Measurements from ENCODE around the gene GPR108. TPM values are rescaled to one million over a fixed set of nuclear protein-coding genes. Genes with fewer than 3 reads are reported as not detected.

GPR108 gene
- total and polyA plus RNA-seq, 2 of the 13 experiments (the other 11 are each of a cell fraction or from before 2014, with no cell fraction given): 36.4 to 63.0 TPM

- TF ChIP-seq, protein P1, sequence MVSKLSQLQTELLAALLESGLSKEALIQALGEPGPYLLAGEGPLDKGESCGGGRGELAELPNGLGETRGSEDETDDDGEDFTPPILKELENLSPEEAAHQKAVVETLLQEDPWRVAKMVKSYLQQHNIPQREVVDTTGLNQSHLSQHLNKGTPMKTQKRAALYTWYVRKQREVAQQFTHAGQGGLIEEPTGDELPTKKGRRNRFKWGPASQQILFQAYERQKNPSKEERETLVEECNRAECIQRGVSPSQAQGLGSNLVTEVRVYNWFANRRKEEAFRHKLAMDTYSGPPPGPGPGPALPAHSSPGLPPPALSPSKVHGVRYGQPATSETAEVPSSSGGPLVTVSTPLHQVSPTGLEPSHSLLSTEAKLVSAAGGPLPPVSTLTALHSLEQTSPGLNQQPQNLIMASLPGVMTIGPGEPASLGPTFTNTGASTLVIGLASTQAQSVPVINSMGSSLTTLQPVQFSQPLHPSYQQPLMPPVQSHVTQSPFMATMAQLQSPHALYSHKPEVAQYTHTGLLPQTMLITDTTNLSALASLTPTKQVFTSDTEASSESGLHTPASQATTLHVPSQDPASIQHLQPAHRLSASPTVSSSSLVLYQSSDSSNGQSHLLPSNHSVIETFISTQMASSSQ (IDR thresholded peaks at IDR 0.05; ENCODE audit: low read depth): no peak
- TF ChIP-seq, protein P1 (CRISPR knock-in tag; IDR thresholded peaks at IDR 0.05; ENCODE audit: borderline replicate concordance): no peak
- TF ChIP-seq ZFP36L2 (CRISPR knock-in tag; IDR thresholded peaks at IDR 0.05) (no peak), ZNF792 (CRISPR knock-in tag; IDR thresholded peaks at IDR 0.05) (no peak), ZNF235 (CRISPR knock-in tag; IDR thresholded peaks at IDR 0.05; ENCODE audit: borderline replicate concordance) (peak; percentile 83; the same call in 1 of the 2 replicates), ZNF670 (CRISPR knock-in tag; IDR thresholded peaks at IDR 0.05; ENCODE audit: borderline replicate concordance) (0 out of 2 replicates have a peak, but pooled peaks have one; percentile 66), ATAD3A (CRISPR knock-in tag; IDR thresholded peaks at IDR 0.05) (no peak), GPN1 (CRISPR knock-in tag; IDR thresholded peaks at IDR 0.05; ENCODE audit: borderline replicate concordance) (no peak), ZBTB25 (CRISPR knock-in tag; IDR thresholded peaks at IDR 0.05) (no peak), MED8 (CRISPR knock-in tag; IDR thresholded peaks at IDR 0.05; ENCODE audit: insufficient replicate concordance) (peak; percentile 43), HMGXB3 (CRISPR knock-in tag; IDR thresholded peaks at IDR 0.05; ENCODE audit: borderline replicate concordance) (peak; percentile 79; the same call in 1 of the 2 replicates)
- TF ChIP-seq, protein P2, sequence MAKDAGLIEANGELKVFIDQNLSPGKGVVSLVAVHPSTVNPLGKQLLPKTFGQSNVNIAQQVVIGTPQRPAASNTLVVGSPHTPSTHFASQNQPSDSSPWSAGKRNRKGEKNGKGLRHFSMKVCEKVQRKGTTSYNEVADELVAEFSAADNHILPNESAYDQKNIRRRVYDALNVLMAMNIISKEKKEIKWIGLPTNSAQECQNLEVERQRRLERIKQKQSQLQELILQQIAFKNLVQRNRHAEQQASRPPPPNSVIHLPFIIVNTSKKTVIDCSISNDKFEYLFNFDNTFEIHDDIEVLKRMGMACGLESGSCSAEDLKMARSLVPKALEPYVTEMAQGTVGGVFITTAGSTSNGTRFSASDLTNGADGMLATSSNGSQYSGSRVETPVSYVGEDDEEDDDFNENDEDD (CRISPR knock-in tag; IDR thresholded peaks at IDR 0.05; ENCODE audit: borderline replicate concordance): peak; percentile 39; the same call in 1 of the 2 replicates
- TF ChIP-seq, protein P3, sequence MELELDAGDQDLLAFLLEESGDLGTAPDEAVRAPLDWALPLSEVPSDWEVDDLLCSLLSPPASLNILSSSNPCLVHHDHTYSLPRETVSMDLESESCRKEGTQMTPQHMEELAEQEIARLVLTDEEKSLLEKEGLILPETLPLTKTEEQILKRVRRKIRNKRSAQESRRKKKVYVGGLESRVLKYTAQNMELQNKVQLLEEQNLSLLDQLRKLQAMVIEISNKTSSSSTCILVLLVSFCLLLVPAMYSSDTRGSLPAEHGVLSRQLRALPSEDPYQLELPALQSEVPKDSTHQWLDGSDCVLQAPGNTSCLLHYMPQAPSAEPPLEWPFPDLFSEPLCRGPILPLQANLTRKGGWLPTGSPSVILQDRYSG (CRISPR knock-in tag; IDR thresholded peaks at IDR 0.05): no peak
- TF ChIP-seq, protein P4, sequence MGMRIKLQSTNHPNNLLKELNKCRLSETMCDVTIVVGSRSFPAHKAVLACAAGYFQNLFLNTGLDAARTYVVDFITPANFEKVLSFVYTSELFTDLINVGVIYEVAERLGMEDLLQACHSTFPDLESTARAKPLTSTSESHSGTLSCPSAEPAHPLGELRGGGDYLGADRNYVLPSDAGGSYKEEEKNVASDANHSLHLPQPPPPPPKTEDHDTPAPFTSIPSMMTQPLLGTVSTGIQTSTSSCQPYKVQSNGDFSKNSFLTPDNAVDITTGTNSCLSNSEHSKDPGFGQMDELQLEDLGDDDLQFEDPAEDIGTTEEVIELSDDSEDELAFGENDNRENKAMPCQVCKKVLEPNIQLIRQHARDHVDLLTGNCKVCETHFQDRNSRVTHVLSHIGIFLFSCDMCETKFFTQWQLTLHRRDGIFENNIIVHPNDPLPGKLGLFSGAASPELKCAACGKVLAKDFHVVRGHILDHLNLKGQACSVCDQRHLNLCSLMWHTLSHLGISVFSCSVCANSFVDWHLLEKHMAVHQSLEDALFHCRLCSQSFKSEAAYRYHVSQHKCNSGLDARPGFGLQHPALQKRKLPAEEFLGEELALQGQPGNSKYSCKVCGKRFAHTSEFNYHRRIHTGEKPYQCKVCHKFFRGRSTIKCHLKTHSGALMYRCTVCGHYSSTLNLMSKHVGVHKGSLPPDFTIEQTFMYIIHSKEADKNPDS (CRISPR knock-in tag; IDR thresholded peaks at IDR 0.05): no peak
Observed at GRCh38 chr19:6737284-6737872, at the start of gene GPR108 (continued).
